Colonic mucosa (tissue), 4 donors: Measurements from ENCODE around the gene GPR162. TPM values are rescaled to one million over a fixed set of nuclear protein-coding genes. Genes with fewer than 3 reads are reported as not detected.

ENCODE experiments used
- DNase-seq: peaks from one replicate; pipeline ENCODE4 v3.0.0-alpha.2; 2020
- H3K27ac ChIP-seq: fragments of 200-600 bp; one replicate; pipeline ENCODE4 v1.8.0; 2021
- H3K27me3 ChIP-seq: fragments of 200-600 bp; one replicate; pipeline ENCODE4 v1.8.0; 2021
- H3K36me3 ChIP-seq: fragments of 200-600 bp; one replicate; pipeline ENCODE4 v1.8.0; 2021
- H3K4me1 ChIP-seq: fragments of 200-600 bp; one replicate; pipeline ENCODE4 v1.8.0; 2021; ENCODE audit warnings: mild to moderate bottlenecking
- H3K4me3 ChIP-seq: fragments of 200-600 bp; one replicate; pipeline ENCODE4 v1.8.0; 2021
- H3K9ac ChIP-seq, 2 donors: one replicate each; pipeline ENCODE4 v1.7.0; 2013; ENCODE audit warnings: control low read depth in 2 of 2, low read depth in 2 of 2, low read length in 2 of 2
- H3K9me3 ChIP-seq: fragments of 200-600 bp; one replicate; pipeline ENCODE4 v1.8.0; 2021
- CTCF ChIP-seq: fragments of 200-600 bp; IDR thresholded peaks from one replicate; pipeline ENCODE4 v1.8.0; 2022; ENCODE audit warnings: antibody characterized with exemption, mild to moderate bottlenecking
- intact Hi-C: fragments of 100-400 bp; cut with DNase I; formaldehyde crosslinking; loops from one replicate; pipeline ENCODE4 v1.14.1; 2022
- total RNA-seq, 2 donors: library from RNA; stranded (reverse); fragmentation: NEBNext Ultra II Directional in 1 of 2; extraction: Animal tissue kit (Norgen Biotek cat#: 25700) in 1 of 2; gene quantifications; one replicate each; pipeline ENCODE4 v1.2.1, GENCODE V29; 2021
- donor health status: healthy.
- donor health status: DM: no; HTN: no; CAD: no.
- donor health status: DM: no; HTN: no; CAD: no.

GPR162 gene
- total RNA-seq, 2 donors from 2014 or later, result 1.9 to 2.7 TPM

GRCh38 chr12:6828781-6829535 lies 7.3 kb downstream of the GPR162 start:
- Histone ChIP-seq H3K27me3 (peaks cover 16% of the 10 kb centered on the region), H3K9ac (peak overlapping the region; percentile 77 to 80), H3K4me1 (no peaks in the 10 kb centered on the region), H3K4me3 (peak overlapping the region; percentile 53), H3K9me3 (no peaks in the 10 kb centered on the region), H3K27ac (no peak overlapping the region), H3K36me3 (no peaks in the 10 kb centered on the region)
- DNase-seq, result no peak
- intact Hi-C loops, result loop anchor here (5.0 kb wide), 1 partner anchor 77 kb away; the partner anchor contains the start of gene MLF2
- no peak for TF ChIP-seq CTCF

- Histone ChIP-seq H3K9ac (peak overlapping the region; percentile 77 to 80), H3K27me3 (peaks cover 16% of the 10 kb centered on the region), H3K4me3 (peak overlapping the region; percentile 53), H3K4me1 (no peaks in the 10 kb centered on the region), H3K27ac (no peak overlapping the region), H3K36me3 (no peaks in the 10 kb centered on the region), H3K9me3 (no peaks in the 10 kb centered on the region)
- no peak for TF ChIP-seq CTCF
- intact Hi-C loops, result loop anchor here (5.0 kb wide), 1 partner anchor 77 kb away; the partner anchor contains the start of gene MLF2
- DNase-seq, result no peak
These were observed 8.1 kb downstream of the GPR162 start for GRCh38 chr12:6829536-6830220.

GRCh38 chr12:6830286-6830890 lies 8.8 kb downstream of the GPR162 start:
- Histone ChIP-seq H3K4me1 (no peaks in the 10 kb centered on the region), H3K4me3 (no peak overlapping the region), H3K27me3 (peaks cover 16% of the 10 kb centered on the region), H3K9me3 (no peaks in the 10 kb centered on the region), H3K36me3 (no peaks in the 10 kb centered on the region), H3K9ac (no peak overlapping the region), H3K27ac (no peak overlapping the region)
- DNase-seq, result no peak
- no peak for TF ChIP-seq CTCF
- intact Hi-C loops, result no loop called here

- no peak overlapping the region for H3K27ac ChIP-seq
- peaks cover 16% of the 10 kb centered on the region for H3K27me3 ChIP-seq
- H3K4me1 ChIP-seq, result no peaks in the 10 kb centered on the region
- intact Hi-C loops, result no loop called here
- no peaks in the 10 kb centered on the region for H3K9me3 ChIP-seq
- no peak overlapping the region for H3K9ac ChIP-seq
- no peak for DNase-seq
- H3K36me3 ChIP-seq, result no peaks in the 10 kb centered on the region
- no peak for TF ChIP-seq CTCF
- no peak overlapping the region for H3K4me3 ChIP-seq
These were observed 9.4 kb downstream of the GPR162 start for GRCh38 chr12:6830999-6831398.

GRCh38 chr12:6831450-6831995 lies 9.9 kb downstream of the GPR162 start:
- Histone ChIP-seq H3K27me3 (peaks cover 16% of the 10 kb centered on the region), H3K9ac (no peak overlapping the region), H3K36me3 (no peaks in the 10 kb centered on the region), H3K4me3 (no peak overlapping the region), H3K4me1 (no peaks in the 10 kb centered on the region), H3K27ac (no peak overlapping the region), H3K9me3 (no peaks in the 10 kb centered on the region)
- intact Hi-C loops, result no loop called here
- DNase-seq, result no peak
- TF ChIP-seq CTCF, result no peak
